Suprapubic skin (tissue), 4 donors: ENCODE data around the gene ABLIM2.

ENCODE experiments used
- CTCF ChIP-seq, 2 donors: fragments of 200-600 bp in 1 of 2; fragments of 450-650 bp in 1 of 2; sonication (generic) in 1 of 2; IDR thresholded peaks; one replicate each; pipeline ENCODE4 v1.5.1; 2016 to 2019; ENCODE audit warnings: antibody characterized with exemption in 2 of 2, mild to moderate bottlenecking in 1 of 2, moderate library complexity in 1 of 2
- EP300 ChIP-seq: sonication (generic); formaldehyde crosslinking; IDR thresholded peaks from one replicate; pipeline ENCODE4 v1.6.1; 2017; ENCODE audit warnings: antibody characterized with exemption
- POLR2A ChIP-seq, 2 donors: fragments of 450-650 bp; IDR thresholded peaks; one replicate each; pipeline ENCODE4 v1.6.1; 2017; ENCODE audit warnings: antibody characterized with exemption in 2 of 2, mild to moderate bottlenecking in 2 of 2, moderate library complexity in 2 of 2
- POLR2AphosphoS5 ChIP-seq, 3 donors: sonication (generic); formaldehyde crosslinking; IDR thresholded peaks; one replicate each; pipeline ENCODE4 v1.6.1; 2017; ENCODE audit warnings: antibody characterized with exemption in 3 of 3

GRCh38 chr4:7995135-7995534, 163.5 kb downstream of the ABLIM2 start:
- no peak for TF ChIP-seq CTCF (IDR thresholded peaks at IDR 0.05)
- no peak for TF ChIP-seq EP300
- TF ChIP-seq POLR2AphosphoS5 (IDR thresholded peaks at IDR 0.05), result no peak
- TF ChIP-seq POLR2A (IDR thresholded peaks at IDR 0.05), result no peak
